COLO668 (cell line): ENCODE measurements around the gene PDGFD.

Source experiments
- DNase-seq: peaks from one replicate; lab custom pipeline; 2025; ENCODE audit not compliant: unreplicated experiment; lab: John Stamatoyannopoulos, UW

Gene PDGFD

DNA sequence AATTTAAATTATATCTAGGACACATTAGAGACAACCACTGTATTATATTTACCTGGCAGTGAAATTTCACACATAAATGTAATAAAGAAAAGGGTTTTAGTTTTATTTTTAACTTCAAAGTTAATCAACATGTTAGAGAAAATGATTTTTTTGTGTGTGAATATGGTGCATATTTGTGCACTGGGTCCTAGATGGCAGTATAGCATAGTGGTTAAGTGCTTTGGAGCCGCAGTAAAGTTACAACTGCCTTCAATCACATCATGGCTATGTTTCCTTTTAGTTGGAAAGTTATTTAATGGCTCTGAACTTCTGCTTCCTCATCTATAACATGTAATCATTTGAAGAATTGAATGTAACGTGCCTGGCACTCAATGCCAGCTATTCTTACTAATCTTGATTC is 236.4 kb downstream of the PDGFD start:
- DNase-seq = no peak

- DNase-seq = no peak
Measured at GRCh38 chr11:103926990-103927389, 237.0 kb downstream of the PDGFD start.

- DNase-seq = no peak
Measured at GRCh38 chr11:103924166-103925013, 239.6 kb downstream of the PDGFD start.

DNA sequence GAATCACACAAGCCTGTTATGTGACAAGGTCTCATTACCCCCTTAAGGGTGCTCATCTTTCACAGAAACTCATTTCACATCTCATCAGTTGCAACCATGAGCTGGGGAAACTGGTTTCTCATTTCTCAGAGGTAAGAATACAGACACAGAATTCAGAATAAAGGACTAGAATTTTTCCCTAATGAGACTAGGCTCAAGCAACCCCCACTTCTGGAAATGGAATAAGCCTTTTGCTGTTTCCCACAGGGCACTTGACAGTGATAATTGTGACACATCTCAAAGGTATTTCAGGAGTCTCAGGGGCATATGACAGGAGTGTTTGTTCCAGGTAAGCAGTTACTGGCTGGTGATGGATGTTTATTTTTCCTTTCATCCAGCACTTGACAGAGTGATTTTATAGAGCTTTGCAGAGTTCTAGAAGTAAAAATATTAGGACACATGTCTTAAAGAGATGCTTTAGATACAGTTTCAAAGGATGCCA is 240.5 kb downstream of the PDGFD start:
- DNase-seq = peak; percentile 4

- no peak for DNase-seq
Measured at GRCh38 chr11:103920933-103921332, 243.0 kb downstream of the PDGFD start.

DNA sequence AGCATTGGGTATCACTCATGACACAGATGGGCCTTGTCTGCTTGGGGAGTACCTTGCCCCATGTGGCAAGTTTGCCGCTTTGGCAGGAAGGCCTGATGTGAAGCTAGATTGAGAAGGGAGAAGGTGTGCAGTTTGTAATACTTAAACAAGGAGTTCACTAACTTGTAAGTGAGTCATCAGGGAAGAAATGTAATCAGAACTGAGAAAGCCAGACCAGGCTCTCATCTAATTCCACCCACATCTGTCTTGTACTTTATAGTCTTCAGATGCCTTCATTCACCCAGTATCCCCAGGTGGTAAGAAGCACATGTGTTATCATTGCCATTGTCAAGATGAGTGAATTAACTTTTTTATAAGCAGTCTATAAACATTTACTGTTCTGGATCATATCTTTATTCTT is 243.5 kb downstream of the PDGFD start:
- no peak for DNase-seq

DNA sequence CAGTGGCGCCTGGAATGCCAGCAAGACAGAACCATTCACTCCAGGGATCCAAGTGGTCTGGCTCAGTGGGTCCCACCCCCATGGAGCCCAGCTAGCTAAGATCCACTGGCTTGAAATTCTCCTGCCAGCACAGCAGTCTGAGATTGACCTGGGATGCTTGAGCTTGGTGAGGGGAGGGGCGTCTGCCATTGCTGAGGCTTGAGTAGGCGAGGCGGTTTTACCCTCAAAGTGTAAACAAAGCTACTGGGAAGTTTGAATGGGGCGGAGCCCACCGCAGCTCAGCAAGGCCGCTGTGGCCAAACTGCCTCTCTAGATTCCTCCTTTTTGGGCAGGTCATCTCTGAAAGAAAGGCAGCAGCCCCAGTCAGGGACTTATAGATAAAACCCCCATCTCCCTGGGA is 253.2 kb downstream of the PDGFD start:
- no peak for DNase-seq

DNA sequence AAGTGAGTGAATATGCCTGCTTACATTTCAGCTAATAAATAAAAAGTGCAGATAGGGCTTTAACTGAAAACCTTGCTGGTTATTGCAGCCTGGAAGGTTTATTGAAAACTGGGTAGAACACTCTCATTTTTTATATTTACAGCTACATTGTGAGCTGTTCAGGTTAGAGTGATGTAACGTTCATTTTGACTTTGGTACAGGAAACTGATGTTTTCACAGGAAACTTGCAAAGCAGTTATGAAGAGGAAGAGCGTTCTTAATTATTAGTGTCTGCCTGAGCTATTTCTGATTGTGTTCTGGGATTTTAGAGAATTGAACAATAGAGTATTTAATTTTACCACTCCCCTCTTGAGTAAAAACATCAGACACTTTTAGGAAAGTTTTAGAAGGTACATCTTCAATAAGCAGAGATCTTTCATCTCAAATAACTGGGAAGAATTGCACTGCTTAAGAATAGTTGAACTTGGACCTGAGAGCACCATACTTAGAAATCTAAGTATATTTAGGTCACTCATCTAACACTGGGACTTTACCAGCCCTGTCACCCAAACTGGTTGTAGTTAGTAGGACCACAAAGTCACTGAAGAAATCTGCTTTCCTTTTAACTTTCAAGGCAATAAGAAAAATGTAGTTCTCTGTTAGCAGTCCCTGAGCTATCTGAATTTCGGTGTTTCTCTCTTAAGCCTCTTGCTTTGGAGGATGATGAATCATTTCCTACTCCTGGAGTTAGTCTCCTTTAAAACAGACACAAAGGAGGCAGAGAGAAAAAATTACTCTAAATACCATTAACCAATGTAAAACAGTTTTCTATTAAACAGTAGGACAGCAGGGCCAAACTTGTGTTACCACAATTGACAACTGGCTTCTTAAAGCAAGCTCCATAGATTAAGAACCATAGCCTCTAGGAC is 256.1 kb downstream of the PDGFD start:
- no peak for DNase-seq

GRCh38 chr11:103907136-103907535 is 256.8 kb downstream of the PDGFD start:
- DNase-seq = no peak

DNA sequence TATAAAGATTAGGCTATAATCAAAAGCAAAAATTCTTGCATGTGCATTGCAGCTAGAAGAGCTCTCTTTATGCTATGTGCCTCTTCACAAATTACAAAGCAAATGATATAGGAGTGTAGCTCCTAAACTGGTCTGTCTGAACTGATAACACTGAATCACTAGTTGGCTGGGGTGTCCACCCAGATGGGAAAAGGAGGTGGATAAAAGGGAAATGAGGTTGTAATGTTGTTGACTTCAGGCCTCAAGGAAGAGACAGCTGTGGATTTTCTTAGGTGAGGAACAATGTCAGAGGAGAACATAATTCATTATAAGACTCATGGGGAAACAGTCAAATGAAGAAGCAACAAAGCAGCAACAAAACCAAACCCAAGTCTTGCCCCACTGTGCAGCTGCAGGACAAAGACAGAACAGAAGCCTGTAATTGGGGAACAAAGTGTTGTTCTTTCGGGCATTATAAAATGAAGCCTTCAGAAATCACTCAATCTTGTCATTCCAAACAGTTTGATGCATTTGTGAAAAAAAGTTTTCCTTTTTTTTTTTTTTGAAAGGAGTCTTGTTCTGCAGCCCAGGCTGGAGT is 257.6 kb downstream of the PDGFD start:
- DNase-seq = no peak

DNA sequence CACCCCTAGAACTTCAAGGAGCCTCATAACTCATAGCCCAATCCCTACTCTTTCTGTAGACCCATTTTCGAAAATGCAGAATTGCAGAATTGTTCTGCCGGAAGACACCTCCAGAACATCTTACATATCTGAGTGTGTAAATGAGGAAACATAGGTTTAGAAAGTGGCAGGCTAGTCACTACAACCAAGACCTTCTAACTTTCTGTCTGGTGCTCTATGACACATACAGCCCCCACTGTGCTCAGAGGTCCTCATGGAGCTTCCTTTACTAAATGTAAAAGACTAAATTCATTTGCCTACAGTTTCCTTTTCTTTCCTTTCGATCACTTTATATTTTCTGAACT is 259.7 kb downstream of the PDGFD start:
- no peak for DNase-seq

DNA sequence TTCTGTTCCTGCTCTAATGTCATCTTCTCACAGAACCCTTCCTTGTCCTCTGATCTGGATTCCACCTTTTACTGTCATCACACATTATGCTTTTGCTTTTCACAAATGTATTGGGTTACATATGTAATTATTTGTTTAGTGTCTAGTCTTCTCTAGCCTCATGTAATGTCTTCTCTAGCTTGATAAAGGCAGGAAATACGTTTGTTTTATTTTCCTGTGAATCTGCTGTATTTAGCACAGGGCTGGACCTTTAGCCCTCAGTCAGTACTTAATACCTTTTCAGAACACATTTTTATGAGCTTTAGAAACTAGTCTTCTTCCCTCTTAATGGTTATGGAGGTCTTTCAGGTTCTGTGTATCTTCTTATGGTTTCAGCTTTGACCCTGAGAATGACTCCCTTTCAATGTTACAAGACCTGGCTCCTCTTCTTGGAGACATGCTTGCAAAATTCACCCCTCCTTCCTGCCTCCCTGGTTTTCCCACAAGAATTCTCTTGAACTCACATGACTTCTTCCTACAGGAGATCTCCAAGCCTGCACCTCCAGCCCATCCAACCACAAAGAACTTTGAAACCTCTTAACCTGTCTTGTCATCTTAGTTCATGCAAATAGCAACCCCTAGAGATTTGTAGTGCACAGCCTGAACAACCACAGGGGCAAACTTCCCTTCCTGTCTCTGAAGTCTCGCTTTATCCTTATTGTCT is 260.2 kb downstream of the PDGFD start:
- DNase-seq = no peak

- DNase-seq = no peak
Measured at GRCh38 chr11:103902994-103903393, 261.0 kb downstream of the PDGFD start.

GRCh38 chr11:103901656-103902055 is 262.3 kb downstream of the PDGFD start:
- DNase-seq = no peak

DNA sequence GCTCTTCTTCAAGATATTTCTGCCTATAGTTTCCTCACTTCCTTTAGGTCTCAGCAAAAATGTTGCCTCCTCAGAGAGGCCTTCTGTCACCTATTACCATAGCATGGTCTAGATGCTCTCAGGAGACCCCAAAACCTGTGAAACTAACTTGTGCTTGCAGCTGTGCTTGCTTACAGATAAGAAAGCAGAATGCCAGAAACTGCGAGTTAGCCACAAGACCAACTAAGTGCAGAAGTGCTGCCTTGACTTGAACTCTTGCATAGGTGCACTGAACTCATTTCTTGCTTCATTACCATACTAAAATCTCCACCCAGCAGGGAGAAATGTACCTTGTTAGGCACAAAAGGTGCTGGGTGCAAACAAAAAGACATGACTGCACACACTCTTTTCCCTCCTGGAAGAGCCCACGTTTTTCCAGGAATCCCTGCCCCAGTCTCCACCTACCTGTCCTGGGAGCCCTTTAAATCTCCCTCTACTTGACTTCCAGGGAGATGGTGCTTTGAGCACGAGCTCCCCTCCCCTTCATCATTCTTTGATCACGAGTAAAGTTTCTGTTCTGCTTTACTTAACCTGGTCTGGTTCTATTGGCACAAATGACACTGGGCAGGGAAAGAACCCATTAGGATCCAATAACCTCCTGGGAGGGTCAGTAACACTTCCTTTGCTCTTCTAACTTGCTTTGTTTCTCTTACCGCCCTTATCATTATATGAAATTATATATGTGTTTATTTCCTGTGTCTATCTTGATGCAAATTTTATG is 265.2 kb downstream of the PDGFD start:
- no peak for DNase-seq

GRCh38 chr11:103898065-103898464 is 265.9 kb downstream of the PDGFD start:
- no peak for DNase-seq

DNA sequence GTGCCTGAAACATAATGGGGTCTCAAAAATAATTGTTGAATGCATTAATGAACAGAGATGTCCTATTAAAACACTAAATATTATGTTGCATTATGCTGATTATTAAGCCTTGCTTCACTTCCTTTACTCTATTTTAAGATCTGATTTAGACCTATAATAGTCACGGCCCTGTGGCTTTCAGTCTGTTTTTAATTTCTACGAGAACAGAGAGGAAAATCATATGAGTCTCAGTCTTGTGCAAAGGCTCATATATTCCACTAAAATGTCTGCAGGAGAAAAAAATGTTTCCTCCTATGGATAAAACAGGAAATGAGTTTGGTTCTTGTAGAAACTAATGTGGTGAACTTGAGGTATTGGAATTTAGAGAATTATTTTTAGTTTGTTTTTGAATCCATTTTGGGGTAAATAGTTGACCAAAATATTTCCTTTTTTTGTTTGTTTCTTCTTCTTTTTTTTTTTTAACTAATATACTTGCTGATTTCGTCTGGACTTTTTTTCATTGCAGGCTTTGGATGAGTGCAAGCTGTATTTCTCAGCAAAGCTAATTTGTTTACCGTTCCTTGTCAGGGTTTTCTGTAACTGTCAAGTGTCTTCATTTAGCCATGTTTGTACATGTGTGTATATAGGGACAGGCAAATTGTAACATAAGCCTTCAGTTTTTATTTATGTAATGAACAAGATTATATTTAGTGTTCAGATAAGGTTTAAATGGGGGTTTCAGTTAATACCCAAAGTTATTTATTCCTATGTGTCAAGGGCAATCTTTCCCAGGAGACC is 266.6 kb downstream of the PDGFD start:
- no peak for DNase-seq

DNA sequence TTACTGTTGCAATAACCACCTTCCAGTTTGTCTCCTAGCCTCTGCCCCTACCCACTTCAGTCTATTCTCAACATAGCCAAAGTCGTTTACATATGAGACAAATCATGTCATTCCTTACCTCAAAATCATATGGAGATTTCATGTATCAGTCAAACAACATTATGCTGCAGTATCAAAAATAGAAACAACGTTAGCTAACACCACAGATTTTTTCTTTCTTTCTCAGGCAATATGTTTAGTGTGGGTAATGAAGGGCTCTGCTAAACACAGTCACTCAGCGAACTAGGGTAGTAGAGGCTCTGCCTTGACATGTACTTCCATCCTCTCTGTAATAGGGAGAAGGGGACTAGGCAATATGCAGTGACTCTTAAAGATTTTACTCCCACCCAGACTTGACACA is 268.8 kb downstream of the PDGFD start:
- no peak for DNase-seq

DNA sequence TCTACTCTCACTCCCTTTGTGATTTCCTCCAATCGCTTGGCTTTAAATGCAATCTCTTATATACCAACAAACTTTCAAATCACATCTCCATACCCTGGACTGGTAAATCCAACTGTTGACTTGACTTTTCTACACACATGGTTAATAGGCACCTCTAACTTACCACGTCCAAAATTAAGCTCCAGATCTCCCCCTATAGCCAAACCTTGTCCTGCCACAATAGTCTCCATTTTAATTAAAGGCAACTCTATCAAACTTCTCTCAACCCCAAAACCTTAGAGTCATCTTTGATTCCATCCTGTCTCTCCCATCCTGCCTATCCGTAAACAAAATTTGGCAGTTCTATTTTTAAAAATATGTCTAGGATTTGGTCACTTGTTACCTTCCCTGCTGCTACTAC is 269.3 kb downstream of the PDGFD start:
- DNase-seq = no peak

GRCh38 chr11:103894034-103894433 is 269.9 kb downstream of the PDGFD start:
- DNase-seq = no peak
